ELR (cell line): Measurements from ENCODE around the gene APP.

Source experiments
- DNase-seq: peaks from one replicate; pipeline ENCODE4 v3.0.0-alpha.2; 2015; ENCODE audit warnings: low read depth

APP gene

GRCh38 chr21:26127073-26127814, 43.3 kb downstream of the APP start:
- no peak for DNase-seq

GRCh38 chr21:26126168-26126553, 44.4 kb downstream of the APP start:
- DNase-seq, result no peak

DNA sequence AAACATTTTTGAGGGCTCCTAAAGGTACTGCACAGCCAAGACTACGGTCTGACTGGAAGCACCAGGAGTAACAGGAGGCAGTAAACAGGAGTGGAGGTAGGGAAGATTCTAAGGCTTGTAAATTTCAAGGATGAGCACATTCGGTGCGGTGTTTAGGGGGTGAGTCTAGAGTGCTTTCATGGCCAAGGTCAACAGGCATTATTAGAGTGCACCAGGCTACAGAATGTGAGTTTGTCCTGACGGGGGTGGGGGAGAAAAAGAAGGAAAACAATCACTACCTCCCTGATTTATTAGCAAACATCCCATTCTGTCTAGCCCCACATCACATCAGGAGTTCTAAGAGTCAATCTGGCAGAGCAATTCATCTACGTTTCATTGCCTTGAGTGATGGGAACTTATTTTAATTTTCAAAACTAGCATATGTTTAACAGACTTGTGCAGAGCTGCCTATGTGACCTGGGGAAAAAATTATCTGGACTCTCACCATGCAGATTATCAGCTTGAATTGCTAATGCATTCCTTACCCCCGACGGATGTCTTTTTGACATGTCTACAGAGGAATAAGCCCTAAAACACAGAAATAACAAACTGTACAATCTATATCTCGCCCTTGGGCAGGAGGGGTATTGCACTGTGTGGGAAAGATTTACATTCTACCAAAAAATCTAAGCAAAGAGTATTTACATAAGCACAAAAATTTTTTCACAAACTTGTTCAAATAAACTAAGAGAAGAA, 45.0 kb downstream of the APP start:
- no peak for DNase-seq

DNA sequence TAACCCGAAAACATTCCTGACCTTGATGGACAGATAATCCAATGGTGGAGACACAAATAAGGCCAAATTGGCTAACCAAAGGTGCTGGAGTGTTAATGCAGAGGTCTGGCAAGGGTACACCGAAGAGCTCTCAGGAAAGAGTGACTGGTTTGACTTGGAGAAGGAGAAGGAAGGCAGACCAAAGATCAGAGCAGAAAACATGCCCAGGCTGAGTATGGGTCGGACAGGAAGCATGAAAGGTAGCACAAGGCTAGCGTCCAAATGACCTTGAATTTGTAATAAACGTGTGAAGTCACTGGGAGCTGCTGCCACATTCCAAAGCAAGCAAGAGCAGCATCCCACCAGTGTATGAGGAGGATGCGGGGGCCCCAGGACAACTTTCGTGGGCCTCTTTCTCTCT, 45.7 kb downstream of the APP start:
- DNase-seq, result no peak

DNA sequence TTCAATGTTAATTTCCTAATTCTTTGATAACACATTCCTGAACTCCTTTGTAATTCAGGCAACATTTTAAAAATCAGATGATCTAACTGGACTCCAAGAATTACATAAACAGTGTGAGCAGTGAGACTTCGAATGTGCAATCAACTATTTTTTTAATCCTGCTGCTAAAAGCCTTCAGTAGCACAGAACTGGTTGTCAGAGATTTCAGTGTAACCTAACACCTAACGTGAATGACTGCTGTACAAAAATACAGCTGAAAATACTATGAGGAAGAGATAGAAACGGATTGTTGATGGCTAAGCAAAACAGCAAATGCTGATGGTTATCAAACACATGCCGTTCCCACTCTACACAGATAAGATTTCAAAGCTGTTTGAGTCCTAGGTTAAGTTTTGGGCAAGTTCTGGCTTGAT, 46.1 kb downstream of the APP start:
- no peak for DNase-seq

DNA sequence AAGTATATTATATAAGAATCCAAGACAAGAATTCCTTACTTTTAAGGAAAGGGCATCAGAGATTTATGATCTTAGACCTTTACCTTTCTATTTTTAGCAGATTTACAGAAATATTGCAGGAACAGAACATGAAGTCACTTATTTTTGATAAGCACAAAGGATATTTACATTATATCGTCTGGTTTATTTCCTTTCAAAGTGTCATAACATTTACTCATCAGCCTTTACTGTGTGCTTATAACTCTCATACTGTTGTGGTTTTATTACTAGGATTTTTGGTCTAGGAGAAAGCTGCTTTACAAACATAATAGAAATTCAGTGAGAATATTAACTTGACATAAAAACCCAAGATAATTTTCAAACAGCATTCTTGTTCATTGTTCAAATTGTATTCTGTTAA, 47.6 kb downstream of the APP start:
- DNase-seq, result peak; percentile 13

- DNase-seq, result no peak
Observed at GRCh38 chr21:26120828-26121227, 49.7 kb downstream of the APP start.

GRCh38 chr21:26119906-26120305, 50.7 kb downstream of the APP start:
- no peak for DNase-seq

GRCh38 chr21:26118938-26119540, 51.5 kb downstream of the APP start:
- DNase-seq, result no peak

GRCh38 chr21:26117972-26118367, 52.6 kb downstream of the APP start:
- DNase-seq, result no peak

DNA sequence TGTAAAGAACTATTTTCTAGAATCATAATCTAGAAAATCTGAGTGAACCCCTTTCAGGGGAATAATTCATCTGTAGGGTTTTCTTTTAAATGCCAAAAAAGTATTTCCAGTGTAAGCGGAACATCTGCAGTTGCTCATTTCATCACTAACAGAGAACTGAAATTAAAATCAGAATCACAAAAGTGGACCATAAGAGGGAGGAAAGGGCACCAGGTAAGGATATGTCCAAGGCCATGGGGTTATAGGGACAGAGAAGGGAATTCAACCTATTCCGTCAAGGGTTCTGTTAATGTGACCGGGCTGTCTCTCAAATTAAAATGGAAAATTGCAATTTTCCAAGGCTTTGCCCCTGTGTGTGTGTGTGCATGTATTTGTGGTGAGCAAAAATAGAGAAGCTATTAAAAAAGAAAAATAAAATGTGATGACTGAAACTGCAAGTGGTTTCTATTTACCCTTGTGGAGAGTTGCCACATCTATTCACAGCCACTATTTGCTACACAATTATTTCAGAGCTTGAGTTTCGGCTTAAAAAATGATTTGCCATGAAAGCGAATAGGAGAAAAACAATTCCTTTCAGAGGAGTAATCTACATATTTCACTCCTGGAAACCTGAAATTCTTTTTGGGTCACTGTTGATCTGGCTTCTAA, 53.1 kb downstream of the APP start:
- DNase-seq, result no peak

GRCh38 chr21:26116456-26117011, 54.0 kb downstream of the APP start:
- no peak for DNase-seq

DNA sequence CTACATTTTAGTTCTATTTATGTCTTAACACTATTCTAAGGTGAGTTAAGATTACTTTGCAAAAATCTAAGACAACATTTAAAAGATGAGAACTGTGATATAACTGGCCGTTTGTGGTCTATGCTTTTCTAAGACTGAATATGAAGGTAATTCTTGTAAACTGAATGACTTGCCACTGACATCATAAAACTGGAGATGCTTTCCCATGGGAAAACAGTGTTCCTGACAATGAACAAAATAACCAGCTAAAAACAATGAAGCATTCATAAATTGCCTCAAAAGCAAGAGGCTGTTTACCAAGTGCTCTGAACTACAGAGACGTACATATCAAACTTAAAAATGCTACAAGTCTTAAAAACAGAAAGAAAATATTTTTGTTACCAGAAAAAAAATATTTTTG, 54.7 kb downstream of the APP start:
- peak; percentile 28 for DNase-seq

- DNase-seq, result no peak
Observed at GRCh38 chr21:26115305-26115704, 55.3 kb downstream of the APP start.

DNA sequence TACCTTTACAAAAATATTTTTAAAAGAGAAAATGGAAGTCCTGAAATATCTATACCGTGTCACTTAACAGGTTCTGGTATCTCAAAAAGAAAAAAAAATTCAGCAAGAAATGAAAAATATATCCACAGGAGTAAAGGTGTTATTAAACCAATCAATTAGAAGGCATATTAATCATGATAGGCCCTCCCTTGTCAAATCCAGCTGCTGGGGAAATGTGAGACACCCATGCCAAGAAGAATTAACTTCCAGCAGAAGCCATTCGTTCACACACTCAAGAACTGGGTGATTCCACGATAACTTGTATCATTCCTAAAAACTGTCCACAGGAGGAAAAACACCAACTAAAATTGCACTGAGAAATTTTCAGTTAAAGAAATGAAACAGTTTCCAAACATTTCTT, 57.6 kb downstream of the APP start:
- DNase-seq, result no peak

- no peak for DNase-seq
Observed at GRCh38 chr21:26112127-26112742, 58.3 kb downstream of the APP start.

GRCh38 chr21:26110715-26111114, 59.9 kb downstream of the APP start:
- no peak for DNase-seq

- no peak for DNase-seq
Observed at GRCh38 chr21:26107429-26107828, 63.1 kb downstream of the APP start.

DNA sequence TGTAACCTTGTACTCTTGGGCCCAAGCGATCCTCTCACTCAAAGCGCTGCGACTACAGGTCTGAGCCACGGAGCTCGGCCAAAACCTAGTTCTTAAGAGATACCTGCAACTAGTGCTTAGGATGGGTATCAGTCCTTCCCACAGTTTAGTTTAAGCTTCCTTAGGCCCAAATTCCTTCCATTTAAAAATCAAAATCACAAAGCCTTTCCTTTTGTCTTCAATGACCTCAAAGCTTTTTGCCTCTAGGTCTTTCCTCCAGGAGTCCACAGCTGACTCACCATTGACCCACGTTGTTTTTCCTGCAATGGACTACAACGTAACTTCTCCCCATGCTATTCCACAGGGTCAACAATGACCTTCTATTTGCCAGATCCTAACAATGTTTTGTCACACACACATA, 64.0 kb downstream of the APP start:
- DNase-seq, result peak; percentile 23

GRCh38 chr21:26105819-26106218, 64.8 kb downstream of the APP start:
- DNase-seq, result no peak

DNA sequence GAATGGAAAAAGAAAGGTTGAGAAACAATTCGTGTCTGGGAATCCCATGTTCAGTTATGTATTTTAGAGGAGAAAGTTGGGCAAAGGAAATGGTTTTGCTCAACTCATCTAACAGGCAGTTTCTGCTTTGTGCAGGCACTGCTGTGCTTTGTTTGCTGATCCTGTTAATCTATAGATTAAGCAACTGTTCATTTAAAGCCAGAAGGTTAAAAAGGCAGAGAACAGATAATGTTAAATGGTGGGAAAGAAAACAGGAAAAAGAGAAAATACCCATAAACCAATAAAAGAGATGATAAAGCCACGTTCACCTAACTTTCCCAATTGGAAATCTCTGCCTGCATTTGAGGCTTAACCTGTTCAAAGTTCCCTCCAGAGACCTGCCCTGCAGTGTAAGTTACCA, 70.0 kb downstream of the APP start:
- DNase-seq, result no peak

DNA sequence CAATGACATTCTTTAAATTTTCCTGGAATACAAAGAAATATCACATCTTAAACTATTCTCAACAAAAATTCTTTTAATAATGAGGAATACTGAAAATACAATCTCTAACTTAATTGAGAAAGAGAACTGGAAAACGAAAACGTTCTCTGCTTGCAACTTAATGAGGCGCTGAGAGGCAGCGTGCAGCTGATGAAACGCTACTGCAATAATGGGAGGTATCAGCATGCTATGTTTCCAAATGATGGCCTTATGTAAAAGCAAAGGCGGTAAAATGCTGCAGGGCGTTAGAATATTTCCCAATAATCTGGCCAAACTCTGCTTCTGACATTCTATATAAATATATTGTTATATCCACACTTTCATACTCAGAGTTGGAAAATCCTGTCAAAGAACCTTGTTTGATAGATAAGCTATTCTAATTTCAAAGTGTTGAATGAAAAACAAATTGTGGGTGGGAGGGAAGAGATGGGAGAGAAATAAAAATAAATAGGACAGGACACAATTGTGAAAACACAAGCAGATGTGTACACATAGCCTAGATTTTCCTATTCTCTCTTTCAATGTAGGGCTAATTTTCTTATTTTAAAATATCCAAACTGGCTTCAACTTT, 70.9 kb downstream of the APP start:
- no peak for DNase-seq
